Esophagus muscularis mucosa (tissue), 3 donors: ENCODE data around the gene PRKN.

Experiments used
- POLR2A ChIP-seq: fragments of 450-650 bp; IDR thresholded peaks from one replicate; pipeline ENCODE4 v1.6.1; 2017; ENCODE audit warnings: antibody characterized with exemption, moderate library complexity, mild to moderate bottlenecking, low read depth
- POLR2AphosphoS5 ChIP-seq, 2 donors: sonication (generic); formaldehyde crosslinking; IDR thresholded peaks; one replicate each; pipeline ENCODE4 v1.6.1; 2017; ENCODE audit warnings: antibody characterized with exemption in 2 of 2
- TF ChIP-seq, protein P1 (sequence below), 3 experiments: fragments of 200-600 bp in 2 of 3; fragments of 450-650 bp in 1 of 3; sonication (generic) in 2 of 3; IDR thresholded peaks; one replicate each; pipeline ENCODE4 v1.5.1; 2017 to 2019; ENCODE audit warnings: antibody characterized with exemption in 3 of 3, mild to moderate bottlenecking in 2 of 3, moderate library complexity in 1 of 3

DNA sequence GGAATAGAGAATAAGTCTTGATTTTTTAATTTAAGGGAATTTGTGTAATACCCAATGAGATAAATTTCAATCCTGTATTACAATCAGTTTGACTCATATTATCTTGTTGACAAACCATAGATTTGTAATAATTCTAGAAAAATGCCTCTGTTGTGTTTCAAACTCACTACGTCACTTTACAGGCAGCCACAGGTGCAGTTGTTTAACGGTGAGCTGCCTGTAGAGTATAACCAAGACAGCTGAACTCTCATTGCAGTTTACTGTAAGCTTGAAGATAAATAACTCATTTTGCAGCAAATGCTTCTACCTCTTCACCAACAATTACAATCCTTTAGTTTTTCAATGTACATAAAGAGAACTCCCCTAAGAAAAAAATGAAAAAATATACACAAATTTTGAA lies 114.3 kb downstream of the PRKN start:
- TF ChIP-seq, protein P1, sequence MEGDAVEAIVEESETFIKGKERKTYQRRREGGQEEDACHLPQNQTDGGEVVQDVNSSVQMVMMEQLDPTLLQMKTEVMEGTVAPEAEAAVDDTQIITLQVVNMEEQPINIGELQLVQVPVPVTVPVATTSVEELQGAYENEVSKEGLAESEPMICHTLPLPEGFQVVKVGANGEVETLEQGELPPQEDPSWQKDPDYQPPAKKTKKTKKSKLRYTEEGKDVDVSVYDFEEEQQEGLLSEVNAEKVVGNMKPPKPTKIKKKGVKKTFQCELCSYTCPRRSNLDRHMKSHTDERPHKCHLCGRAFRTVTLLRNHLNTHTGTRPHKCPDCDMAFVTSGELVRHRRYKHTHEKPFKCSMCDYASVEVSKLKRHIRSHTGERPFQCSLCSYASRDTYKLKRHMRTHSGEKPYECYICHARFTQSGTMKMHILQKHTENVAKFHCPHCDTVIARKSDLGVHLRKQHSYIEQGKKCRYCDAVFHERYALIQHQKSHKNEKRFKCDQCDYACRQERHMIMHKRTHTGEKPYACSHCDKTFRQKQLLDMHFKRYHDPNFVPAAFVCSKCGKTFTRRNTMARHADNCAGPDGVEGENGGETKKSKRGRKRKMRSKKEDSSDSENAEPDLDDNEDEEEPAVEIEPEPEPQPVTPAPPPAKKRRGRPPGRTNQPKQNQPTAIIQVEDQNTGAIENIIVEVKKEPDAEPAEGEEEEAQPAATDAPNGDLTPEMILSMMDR (IDR thresholded peaks at IDR 0.05): no peak
- TF ChIP-seq POLR2A (no peak), POLR2AphosphoS5 (IDR thresholded peaks at IDR 0.05) (no peak)
